Ecto neural progenitor cell (in vitro differentiated cells): ENCODE data around the gene PLEKHG4.
A peak's percentile ranks its signal among the peaks of the same experiment; 100 is the strongest.

Experiments
- DNase-seq: peaks from one replicate; pipeline ENCODE4 v3.0.0-alpha.2; 2018; ENCODE audit warnings: low spot score

PLEKHG4 gene

DNA sequence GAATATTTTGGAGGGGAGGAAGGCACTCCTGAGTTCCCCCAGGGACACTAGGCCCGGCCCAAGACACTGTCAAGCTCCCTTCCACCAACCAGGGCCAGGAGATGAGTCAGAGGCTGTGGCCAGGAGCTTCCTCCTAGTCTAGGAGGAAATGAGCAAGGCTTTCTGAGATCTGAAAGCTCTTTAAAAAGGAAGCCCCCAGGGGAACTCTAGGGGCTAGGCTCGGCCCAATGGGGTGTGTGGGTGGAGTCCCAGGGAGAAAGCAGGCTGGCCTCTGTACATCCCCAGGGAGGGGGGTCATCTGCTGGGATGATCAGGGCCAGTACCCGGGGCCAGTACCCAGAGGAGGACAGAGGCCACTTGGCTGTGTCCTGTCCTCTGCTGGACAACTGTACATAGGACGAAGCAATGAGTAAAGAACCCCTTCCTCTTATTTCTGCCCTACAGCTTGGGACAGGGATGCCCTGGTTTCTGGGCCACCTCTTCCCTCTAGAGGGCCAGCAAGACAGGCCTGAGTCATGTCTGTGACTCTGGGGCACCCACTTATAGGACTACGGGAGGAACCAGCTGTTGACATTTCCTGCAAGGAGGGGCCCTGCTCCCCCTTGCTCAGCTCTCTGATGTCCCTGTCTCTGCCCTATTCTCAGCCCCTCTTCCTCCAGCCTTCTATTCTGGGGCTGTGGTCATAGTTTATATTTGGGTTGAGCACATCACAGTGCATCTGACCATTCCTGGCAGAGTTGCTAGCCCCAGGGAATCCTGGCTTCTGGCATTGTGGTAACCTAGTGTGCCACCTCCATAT, 34.7 kb upstream of the PLEKHG4 start:
- DNase-seq: no peak

GRCh38 chr16:67245186-67245585, 34.1 kb upstream of the PLEKHG4 start:
- no peak for DNase-seq

- no peak for DNase-seq
Measured at GRCh38 chr16:67245674-67246080, 33.7 kb upstream of the PLEKHG4 start.

DNA sequence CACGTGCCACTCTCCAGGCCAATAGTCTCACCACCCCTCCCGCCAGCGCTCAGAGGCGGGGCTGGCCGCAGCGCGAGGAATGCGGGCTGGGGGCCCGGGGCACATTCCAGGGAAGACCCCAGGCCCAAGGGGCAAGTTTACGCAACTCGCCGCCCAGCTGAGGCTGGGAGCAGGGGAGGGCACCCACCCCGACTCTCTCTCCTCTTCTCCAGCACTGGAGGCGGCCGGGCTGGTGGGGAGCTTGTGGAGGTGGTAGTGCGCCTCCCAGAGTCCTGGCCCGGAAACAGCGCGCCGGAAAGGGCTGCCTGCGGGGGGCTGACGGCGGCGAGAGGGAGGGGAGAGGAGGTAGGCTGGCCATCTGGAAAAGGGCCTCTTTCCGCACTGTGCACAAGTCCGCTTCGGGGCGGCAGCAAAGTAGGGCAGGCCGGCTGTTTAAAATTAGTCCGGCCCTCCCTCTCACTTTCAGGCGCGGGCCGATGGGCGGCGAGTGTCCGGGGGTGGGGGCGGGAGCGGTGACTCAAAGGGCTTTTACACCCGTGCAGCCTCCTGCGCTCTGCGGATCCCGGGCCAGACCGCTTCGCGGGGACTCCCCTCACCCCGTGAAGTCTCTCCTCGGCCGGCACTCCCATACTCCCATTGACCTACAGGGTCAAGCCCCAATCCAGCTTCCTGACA, 33.1 kb upstream of the PLEKHG4 start:
- peak; percentile 92 for DNase-seq

DNA sequence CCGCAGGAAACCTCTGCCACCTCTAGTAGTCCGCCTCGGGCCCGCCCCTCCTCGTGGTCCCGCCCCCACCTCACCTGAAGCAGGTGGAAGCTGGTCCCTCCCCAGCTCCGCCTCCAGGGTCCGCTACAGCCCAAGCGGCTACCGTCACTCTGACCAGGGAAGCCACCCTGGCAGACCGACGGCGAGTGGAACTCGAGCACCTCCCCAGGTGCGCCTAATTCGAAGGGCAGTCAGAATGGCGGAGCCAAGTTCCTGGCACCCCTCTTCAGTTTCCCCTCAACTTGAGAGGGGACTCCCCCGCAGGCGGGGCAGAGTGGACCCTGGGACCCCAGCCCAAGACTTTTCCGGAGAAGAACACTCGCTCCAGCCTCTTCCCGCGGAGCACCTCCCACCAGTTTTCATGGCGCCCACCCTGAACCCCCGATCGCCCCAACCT, 32.6 kb upstream of the PLEKHG4 start:
- peak; percentile 78 for DNase-seq

GRCh38 chr16:67247192-67248072, 31.9 kb upstream of the PLEKHG4 start, which contains the start of gene FHOD1:
Gene FHOD1 (minus strand): TSS chr16:67247481. CDS start chr16:67247410, 71 bp downstream.
- DNase-seq: peak; percentile 97

DNA sequence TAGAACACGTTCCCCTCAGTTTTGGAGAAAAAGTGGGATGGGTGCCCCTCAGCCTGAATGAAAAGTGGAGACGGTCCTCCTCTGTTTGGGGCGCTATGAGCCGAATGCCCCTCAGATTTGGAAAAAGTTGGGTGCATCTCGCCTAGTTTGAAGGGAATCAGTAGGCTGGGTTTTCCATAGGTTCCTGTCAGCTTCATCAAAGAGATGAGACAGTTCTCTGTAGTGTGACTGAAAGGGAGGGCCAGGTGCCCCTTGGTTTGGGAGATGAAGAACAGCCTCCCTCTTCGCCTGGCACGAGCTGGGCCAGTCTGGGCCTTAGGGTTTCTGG, 31.3 kb upstream of the PLEKHG4 start:
- no peak for DNase-seq

DNA sequence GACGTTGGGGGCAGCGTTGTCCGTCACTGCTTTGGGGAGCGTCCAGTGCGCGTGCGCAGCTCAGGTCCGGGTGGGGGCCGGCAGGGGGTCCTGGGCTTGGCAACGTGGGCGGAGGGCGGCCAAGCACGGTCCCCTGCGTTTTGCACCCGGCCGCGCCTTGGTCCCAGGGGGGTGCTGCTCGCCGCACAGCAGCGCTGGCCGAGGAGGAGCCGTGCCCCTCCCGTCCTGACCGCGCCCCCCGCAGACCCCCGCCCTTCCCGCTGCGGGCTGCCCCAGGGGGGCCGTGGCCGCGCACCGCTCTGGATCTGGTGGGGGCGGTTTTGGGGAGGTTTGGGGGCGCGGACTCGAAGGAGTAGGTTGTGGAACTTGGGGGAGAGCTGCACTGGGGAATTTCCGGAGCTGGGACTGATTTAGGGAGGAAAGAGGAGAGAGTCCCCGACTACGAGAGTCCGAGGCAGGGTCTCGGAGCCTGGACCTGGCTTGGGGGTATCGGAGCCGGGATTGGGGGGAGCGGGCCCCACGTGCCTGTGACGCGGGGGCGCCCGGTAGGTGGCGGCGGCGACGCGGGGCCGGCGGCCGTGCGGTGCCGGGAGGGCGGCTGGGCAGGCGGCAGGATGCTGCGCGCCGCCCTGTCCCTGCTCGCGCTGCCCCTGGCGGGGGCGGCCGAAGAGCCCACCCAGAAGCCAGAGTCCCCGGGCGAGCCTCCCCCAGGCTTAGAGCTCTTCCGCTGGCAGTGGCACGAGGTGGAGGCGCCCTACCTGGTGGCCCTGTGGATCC, 30.7 kb upstream of the PLEKHG4 start, which contains the start of gene SLC9A5:
Gene SLC9A5, plus strand, starts transcription at position 579 of the 777 bp plus-strand sequence. Its CDS starts 36 bp downstream, at position 615.
- peak; percentile 69 for DNase-seq

DNA sequence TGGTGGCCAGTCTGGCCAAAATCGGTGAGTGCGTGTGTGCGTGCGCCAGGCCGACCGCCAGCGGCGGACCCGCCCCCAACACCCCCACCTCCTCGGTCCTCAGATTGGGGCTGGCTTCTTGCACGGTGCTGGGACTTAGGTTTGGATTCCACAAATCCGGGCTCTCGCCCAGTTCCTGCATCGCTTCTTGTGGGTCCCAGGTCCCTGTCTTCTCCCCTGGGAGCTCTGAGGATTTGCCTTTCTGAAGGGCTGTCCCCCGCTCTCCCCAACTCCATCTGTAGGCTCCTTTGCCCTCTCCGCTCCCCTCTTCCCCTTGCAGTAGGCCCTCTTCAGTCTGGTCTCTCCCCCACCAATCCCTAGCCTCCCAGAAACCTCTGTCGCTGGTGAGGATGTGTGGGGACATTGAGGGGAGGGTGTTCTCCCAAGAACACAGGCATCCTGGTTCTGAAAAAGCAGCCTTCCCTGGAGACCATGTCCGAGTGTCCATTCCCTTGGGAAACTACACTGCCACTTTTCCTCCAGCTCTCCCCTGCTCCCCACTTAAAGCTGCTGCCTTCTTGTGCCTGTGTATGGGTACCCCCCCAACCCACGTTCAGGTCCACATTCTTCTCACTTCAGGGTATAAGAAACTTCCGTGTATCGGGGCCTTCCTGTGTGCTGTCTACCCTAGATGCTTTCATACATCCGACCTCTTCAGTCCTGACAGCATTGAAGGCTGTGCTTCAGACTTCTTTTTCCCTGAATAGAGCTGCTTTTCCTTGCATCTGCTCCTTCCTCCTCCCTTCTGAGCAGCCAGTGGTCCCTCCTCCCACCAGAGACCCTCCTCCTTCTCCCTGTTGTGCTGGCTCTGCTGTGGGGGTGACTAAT, 29.9 kb upstream of the PLEKHG4 start:
- DNase-seq: no peak

DNA sequence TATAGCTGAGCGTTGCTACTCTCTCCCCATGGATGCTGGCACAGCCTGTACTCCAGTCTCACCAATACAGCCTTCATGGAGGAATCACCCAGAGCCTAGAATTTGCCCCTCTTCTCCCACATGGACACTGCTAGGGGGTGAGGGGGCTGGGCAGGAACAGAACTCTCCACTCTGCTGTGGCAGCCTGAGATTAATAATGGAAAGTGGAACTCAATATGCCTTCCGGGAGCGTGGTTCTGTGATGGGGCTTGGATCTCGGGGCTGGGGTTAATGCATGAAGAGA, 29.3 kb upstream of the PLEKHG4 start:
- no peak for DNase-seq

DNA sequence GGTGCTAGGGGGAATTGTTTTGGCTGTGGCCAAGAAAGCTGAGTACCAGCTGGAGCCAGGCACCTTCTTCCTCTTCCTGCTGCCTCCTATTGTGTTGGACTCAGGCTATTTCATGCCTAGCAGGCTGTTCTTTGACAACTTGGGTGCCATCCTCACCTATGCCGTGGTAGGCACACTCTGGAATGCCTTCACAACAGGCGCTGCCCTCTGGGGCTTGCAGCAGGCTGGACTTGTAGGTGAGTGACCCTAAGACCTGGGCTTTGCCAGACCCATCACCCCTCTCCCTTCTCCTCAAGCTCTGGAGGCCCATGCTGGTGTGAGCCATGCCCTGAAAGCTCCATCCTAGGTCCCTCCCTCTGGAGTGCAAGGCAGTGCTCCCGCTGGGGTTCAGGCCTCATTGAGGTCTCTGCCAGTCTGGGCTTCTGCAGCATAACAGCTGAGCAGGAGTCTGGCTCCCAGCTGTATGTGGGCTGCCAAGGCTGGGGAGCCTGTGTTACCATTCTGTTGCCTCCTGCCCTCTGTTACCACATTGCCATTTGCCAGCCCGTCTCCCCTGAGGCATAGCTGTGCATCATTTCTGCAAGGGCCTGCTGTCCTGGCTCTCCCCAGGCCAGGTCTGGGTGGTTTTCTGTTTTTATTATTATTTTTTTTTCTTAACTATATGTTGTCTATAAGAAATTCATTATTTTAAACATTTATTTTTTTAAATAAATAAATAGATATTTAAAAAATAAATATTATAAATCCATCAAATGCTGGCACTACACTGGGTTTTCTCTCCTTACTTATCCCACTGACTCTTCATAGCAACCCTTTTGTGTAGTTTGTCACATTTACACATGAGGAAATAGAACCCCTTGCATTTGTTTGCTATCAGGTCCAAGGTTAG, 26.5 kb upstream of the PLEKHG4 start:
- no peak for DNase-seq

DNA sequence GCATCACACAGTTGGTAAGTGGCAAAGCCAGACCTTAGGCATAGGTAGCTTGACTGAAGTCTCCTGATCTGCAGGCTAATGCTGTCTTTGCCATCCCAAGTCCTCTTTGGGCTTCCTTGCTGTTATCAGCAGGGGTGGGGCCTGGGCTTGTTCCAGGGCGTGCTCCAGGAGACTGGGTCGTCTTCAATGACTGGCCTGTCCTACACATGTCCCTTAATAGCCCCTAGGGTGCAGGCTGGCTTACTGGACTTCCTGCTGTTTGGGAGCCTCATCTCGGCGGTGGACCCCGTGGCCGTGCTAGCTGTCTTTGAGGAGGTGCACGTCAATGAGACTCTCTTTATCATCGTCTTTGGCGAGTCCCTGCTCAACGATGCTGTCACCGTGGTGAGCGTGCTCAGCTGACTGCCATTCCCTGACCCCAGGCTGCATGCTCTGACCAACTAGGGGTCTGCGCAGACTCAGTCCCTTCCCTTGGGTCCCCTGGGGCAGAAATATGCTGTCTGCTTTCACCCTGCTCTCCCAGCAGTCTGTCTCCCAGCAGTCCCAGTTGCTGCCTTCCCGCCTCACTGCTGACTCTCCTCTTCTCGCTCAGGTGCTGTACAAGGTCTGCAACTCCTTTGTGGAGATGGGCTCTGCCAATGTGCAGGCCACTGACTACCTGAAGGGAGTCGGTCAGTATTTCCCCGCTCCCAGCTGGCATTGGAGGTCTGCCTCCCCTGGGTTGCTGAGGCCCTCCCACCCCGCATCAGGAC, 24.4 kb upstream of the PLEKHG4 start:
- DNase-seq: no peak

DNA sequence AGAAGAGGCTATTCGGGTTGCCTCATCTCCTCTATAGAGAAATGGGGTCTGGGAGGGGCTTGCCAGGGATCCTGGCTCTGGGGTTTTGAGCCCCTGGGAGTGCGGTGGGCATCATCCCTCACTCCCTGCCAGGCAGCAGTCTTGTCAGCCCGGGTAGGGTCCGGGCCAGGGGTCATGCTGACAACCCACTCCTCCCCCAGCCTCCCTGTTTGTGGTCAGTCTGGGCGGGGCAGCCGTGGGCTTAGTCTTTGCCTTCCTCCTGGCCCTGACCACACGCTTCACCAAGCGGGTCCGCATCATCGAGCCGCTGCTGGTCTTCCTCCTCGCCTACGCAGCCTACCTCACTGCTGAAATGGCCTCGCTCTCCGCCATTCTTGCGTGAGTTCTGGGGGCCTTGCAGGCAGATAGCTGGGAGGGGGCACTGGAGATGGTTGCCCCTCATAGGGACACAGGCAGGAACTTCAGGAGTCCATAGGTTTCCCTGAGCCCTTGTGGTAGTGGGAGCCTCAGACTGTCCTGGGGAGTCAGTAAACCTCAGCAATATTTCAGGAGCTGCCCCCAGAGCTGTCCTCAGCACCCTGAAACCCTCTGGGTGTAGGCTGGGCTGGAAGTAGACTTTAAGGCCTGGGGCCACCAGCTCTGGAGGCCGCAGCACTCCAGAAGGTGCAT, 23.6 kb upstream of the PLEKHG4 start:
- DNase-seq: no peak

- DNase-seq: no peak
Measured at GRCh38 chr16:67256701-67257230, 22.6 kb upstream of the PLEKHG4 start.

DNA sequence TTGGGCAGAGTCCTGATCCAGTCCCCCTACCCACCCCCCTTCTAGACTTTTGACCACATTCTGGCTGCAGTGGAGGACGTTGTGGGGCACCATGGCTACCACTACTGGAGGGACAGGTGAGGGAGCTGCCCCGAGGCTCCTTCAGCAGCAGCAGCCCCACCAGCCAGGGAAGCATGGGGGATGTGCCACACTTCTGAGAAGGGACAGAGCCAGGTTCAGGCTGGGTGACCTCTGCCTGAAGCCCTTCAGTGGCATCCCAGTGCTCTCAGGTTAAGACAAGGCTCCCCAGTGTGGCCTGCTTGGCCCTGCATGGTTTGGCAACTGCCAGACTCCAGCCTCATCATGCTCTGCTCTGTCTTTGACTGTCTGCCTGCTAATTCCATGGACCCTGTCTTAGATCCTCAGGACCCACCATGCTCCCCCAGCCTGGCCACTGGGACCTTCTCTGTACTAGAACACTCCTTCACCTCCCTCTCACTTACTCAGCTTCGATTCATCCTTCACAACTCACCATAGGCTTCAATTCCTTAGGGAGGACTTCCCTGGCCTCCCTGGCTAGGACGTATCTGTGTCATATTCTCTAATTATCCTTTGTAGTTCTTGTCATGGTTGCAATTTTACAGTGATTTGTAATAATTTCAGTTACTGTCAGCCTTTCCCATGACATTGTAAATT, 21.7 kb upstream of the PLEKHG4 start:
- no peak for DNase-seq

GRCh38 chr16:67258161-67258835, 21.0 kb upstream of the PLEKHG4 start:
- DNase-seq: no peak

GRCh38 chr16:67259705-67260104, 19.6 kb upstream of the PLEKHG4 start:
- no peak for DNase-seq
